ENCODE results near the gene KCNJ14. TPM values are rescaled to one million over a fixed set of nuclear protein-coding genes. Genes with fewer than 3 reads are reported as not detected.

Gene KCNJ14
- polyA plus RNA-seq, 3 donors = 0.09 to 0.56 TPM; not detected in 1

- intact Hi-C loops (cut with micrococcal nuclease) = loop anchor here (1.0 to 2.0 kb wide), 3 partner anchors 95 to 119 kb away; no protein-coding TSS in a partner anchor
- Mint-ChIP-seq H3K4me3 (peak overlapping the region in 1 of 2 donors; percentile 78), H3K27me3 (ENCODE audit: low read depth in 3 of 3) (peaks cover 44 to 47% (median 45%) of the 10 kb centered on the region in 3 donors), H3K4me1 (peaks cover 26% of the 10 kb centered on the region), H3K9me3 (peaks cover 0 to 27% (median 15%) of the 10 kb centered on the region in 7 donors), H3K36me3 (peaks cover 0 to 10% of the 10 kb centered on the region in 2 donors), H3K27ac (no peak overlapping the region)
- no peak overlapping the region for H3K4me3 ChIP-seq (replicated peaks in 1 of 3; ENCODE audit: low read depth in 2 of 3, low read length in 3 of 3)
- H3K27me3 ChIP-seq (ENCODE audit: control insufficient read depth in 2 of 2, insufficient read depth in 2 of 2, low read length in 2 of 2) = peaks cover 10 to 29% of the 10 kb centered on the region in 2 donors
- 18% methylated on average over 17 of the region's 19 CpGs for WGBS (ENCODE audit: insufficient coverage)
- no peaks in the 10 kb centered on the region for H3K79me2 ChIP-seq (ENCODE audit: insufficient read depth, low read length)
- peaks cover 0 to 3% of the 10 kb centered on the region in 2 donors for H3K9me3 ChIP-seq (replicated peaks in 1 of 2; ENCODE audit: control insufficient read depth in 1 of 2, insufficient read depth in 1 of 2, low read length in 2 of 2)
- peak; percentile 62 to 73 (median 73) for DNase-seq
- H3K9ac ChIP-seq (ENCODE audit: insufficient read depth, low read length, poor library complexity, severe bottlenecking) = no peak overlapping the region
- peak; percentile 91 for TF ChIP-seq CTCF (IDR thresholded peaks at IDR 0.05)
- no peak overlapping the region for H3K27ac ChIP-seq (ENCODE audit: low read depth in 1 of 2, low read length in 2 of 2)
- peaks cover 25 to 34% of the 10 kb centered on the region in 2 donors for H3K4me1 ChIP-seq (ENCODE audit: control insufficient read depth in 1 of 2, insufficient read depth in 2 of 2, low read length in 2 of 2)
- H4K20me1 ChIP-seq (ENCODE audit: insufficient read depth, low read length) = no peaks in the 10 kb centered on the region
- no peak overlapping the region for H3K4me2 ChIP-seq (replicated peaks; ENCODE audit: extremely low read depth, low read length, poor library complexity, severe bottlenecking)
- H2AFZ ChIP-seq (ENCODE audit: insufficient read depth, low read depth, low read length, poor library complexity, severe bottlenecking) = no peak overlapping the region
- no peaks in the 10 kb centered on the region for H3K36me3 ChIP-seq (replicated peaks in 1 of 2; ENCODE audit: control insufficient read depth in 1 of 2, insufficient read depth in 2 of 2, low read length in 2 of 2)
These were observed 34.3 kb downstream of the KCNJ14 start for GRCh38 chr19:48489608-48490216.

- Histone ChIP-seq H3K27ac (ENCODE audit: low read depth in 1 of 2, low read length in 2 of 2) (no peak overlapping the region), H3K79me2 (ENCODE audit: insufficient read depth, low read length) (no peaks in the 10 kb centered on the region), H3K4me2 (replicated peaks; ENCODE audit: extremely low read depth, low read length, poor library complexity, severe bottlenecking) (peak overlapping the region; percentile 27), H3K4me3 (replicated peaks in 1 of 3; ENCODE audit: low read depth in 2 of 3, low read length in 3 of 3) (no peak overlapping the region), H3K36me3 (replicated peaks in 1 of 2; ENCODE audit: control insufficient read depth in 1 of 2, insufficient read depth in 2 of 2, low read length in 2 of 2) (no peaks in the 10 kb centered on the region), H2AFZ (ENCODE audit: insufficient read depth, low read depth, low read length, poor library complexity, severe bottlenecking) (no peak overlapping the region), H3K27me3 (ENCODE audit: control insufficient read depth in 2 of 2, insufficient read depth in 2 of 2, low read length in 2 of 2) (peaks cover 10 to 34% of the 10 kb centered on the region in 2 donors), H3K4me1 (ENCODE audit: control insufficient read depth in 1 of 2, insufficient read depth in 2 of 2, low read length in 2 of 2) (peaks cover 36 to 49% of the 10 kb centered on the region in 2 donors), H4K20me1 (ENCODE audit: insufficient read depth, low read length) (no peaks in the 10 kb centered on the region), H3K9me3 (replicated peaks in 1 of 2; ENCODE audit: control insufficient read depth in 1 of 2, insufficient read depth in 1 of 2, low read length in 2 of 2) (peaks cover 0 to 3% of the 10 kb centered on the region in 2 donors), H3K9ac (ENCODE audit: insufficient read depth, low read length, poor library complexity, severe bottlenecking) (no peak overlapping the region)
- no peak for TF ChIP-seq CTCF (IDR thresholded peaks at IDR 0.05)
- WGBS (ENCODE audit: insufficient coverage) = 8% methylated on average over 30 of the region's 50 CpGs
- Mint-ChIP-seq H3K4me1 (peaks cover 40% of the 10 kb centered on the region), H3K27ac (peak overlapping the region in 4 of 7 donors; percentile 9 to 73 (median 38)), H3K27me3 (ENCODE audit: low read depth in 3 of 3) (peaks cover 45 to 60% (median 46%) of the 10 kb centered on the region in 3 donors), H3K4me3 (peak overlapping the region in 1 of 2 donors; percentile 92), H3K9me3 (peaks cover 0 to 27% (median 15%) of the 10 kb centered on the region in 7 donors), H3K36me3 (peaks cover 0 to 11% of the 10 kb centered on the region in 2 donors)
- intact Hi-C loops (cut with micrococcal nuclease) = loop anchor here in 1 of 2 donors (2.0 kb wide), 1 partner anchor 94 kb away; no protein-coding TSS in a partner anchor
- no peak for DNase-seq
These were observed 35.8 kb downstream of the KCNJ14 start for GRCh38 chr19:48490981-48491792.
